Right lobe of liver (tissue), 4 donors: ENCODE measurements around the gene C16orf78.

Source experiments
- POLR2A ChIP-seq: fragments of 450-650 bp; IDR thresholded peaks from one replicate; pipeline ENCODE4 v1.6.1; 2017; ENCODE audit warnings: antibody characterized with exemption, mild to moderate bottlenecking
- TF ChIP-seq, protein P1 (sequence below), 4 donors: fragments of 200-600 bp in 3 of 4; fragments of 450-650 bp in 1 of 4; IDR thresholded peaks; one replicate each; pipeline versions ENCODE4 v1.5.1 to v1.8.0; 2016 to 2022; ENCODE audit warnings: antibody characterized with exemption in 4 of 4, mild to moderate bottlenecking in 2 of 4
- donor health status: DM: no; HTN: no; CAD: no.
- donor health status: DM: no; HTN: no; CAD: no.
- donor health status: DM: no; HTN: yes; CAD: no.

DNA sequence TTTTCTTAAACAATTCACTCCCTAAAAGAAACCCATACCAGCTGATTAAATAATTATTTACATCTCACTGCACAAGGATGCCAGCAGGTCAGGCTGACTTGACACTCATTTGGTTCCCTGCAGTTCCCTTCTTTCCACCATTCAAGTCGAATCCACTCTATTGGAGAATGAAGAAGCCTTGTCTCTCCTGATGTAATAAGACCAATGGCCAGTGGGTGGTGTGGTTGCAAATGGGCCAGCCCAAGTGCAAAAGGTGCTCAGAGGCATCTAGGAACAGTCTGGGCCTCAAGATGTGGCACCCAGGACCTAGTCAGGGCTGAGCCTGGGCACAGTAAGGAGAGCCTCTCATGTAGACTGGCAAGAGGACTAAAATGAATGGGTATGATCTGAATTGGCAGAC is 9.3 kb downstream of the C16orf78 start:
- TF ChIP-seq, protein P1, sequence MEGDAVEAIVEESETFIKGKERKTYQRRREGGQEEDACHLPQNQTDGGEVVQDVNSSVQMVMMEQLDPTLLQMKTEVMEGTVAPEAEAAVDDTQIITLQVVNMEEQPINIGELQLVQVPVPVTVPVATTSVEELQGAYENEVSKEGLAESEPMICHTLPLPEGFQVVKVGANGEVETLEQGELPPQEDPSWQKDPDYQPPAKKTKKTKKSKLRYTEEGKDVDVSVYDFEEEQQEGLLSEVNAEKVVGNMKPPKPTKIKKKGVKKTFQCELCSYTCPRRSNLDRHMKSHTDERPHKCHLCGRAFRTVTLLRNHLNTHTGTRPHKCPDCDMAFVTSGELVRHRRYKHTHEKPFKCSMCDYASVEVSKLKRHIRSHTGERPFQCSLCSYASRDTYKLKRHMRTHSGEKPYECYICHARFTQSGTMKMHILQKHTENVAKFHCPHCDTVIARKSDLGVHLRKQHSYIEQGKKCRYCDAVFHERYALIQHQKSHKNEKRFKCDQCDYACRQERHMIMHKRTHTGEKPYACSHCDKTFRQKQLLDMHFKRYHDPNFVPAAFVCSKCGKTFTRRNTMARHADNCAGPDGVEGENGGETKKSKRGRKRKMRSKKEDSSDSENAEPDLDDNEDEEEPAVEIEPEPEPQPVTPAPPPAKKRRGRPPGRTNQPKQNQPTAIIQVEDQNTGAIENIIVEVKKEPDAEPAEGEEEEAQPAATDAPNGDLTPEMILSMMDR (IDR thresholded peaks at IDR 0.05) = peak in 1 of 4 donors; percentile 19
- TF ChIP-seq POLR2A = no peak
